Ovary (tissue), 9 donors: ENCODE data around the gene TNNT3. TPM values are rescaled to one million over a fixed set of nuclear protein-coding genes. Genes with fewer than 3 reads are reported as not detected.

Experiments used
- DNase-seq, 5 donors: peaks; one replicate each; pipeline ENCODE4 v3.0.0-alpha.2; 2019 to 2020
- H3K27ac ChIP-seq, 2 donors: fragments of 200-600 bp; one replicate each; pipeline versions ENCODE4 v1.5.1 to v1.8.0; 2019 to 2022
- H3K27me3 ChIP-seq: fragments of 200-600 bp; one replicate; pipeline ENCODE4 v1.8.0; 2022
- H3K36me3 ChIP-seq: fragments of 200-600 bp; sonication (generic); one replicate; pipeline ENCODE4 v1.5.1; 2019
- H3K4me1 ChIP-seq: one replicate; pipeline ENCODE4 v1.8.1; 2013; ENCODE audit warnings: mild to moderate bottlenecking, moderate library complexity; ENCODE audit not compliant: insufficient read depth
- H3K4me3 ChIP-seq: fragments of 200-600 bp; sonication (generic); one replicate; pipeline ENCODE4 v1.5.1; 2017
- H3K9me3 ChIP-seq, 2 donors: fragments of 200-600 bp in 1 of 2; sonication (generic) in 1 of 2; one replicate each; pipeline versions ENCODE4 v1.5.1 to v1.8.1; 2013 to 2019; ENCODE audit warnings: mild to moderate bottlenecking in 1 of 2, moderate library complexity in 1 of 2
- CTCF ChIP-seq, 3 donors: fragments of 450-650 bp in 2 of 3; fragments of 200-600 bp in 1 of 3; IDR thresholded peaks; one replicate each; pipeline versions ENCODE4 v1.5.1 to v1.8.0; 2016 to 2022; ENCODE audit warnings: antibody characterized with exemption in 3 of 3, mild to moderate bottlenecking in 1 of 3
- EP300 ChIP-seq: sonication (generic); formaldehyde crosslinking; IDR thresholded peaks from one replicate; pipeline ENCODE4 v1.6.1; 2017; ENCODE audit warnings: antibody characterized with exemption
- POLR2A ChIP-seq: fragments of 450-650 bp; IDR thresholded peaks from one replicate; pipeline ENCODE4 v1.6.1; 2017; ENCODE audit warnings: antibody characterized with exemption, mild to moderate bottlenecking, moderate library complexity
- WGBS, 3 donors: extraction: QIAGEN DNeasy Blood & Tissue Kit in 1 of 3; methylation state at CpG; one replicate each; pipeline versions ENCODE4 v1.1.5 to v1.1.7; 2013 to 2017; 5-methylcytosine and 5-hydroxymethylcytosine counted together
- intact Hi-C, 4 donors: fragments of 100-400 bp; cut with DNase I; formaldehyde crosslinking; loops; one replicate each; pipeline versions ENCODE4 v1.11.0 to v1.15.1; 2022 to 2023
- polyA plus RNA-seq, 2 donors: library from polyadenylated mRNA; stranded (reverse); fragments of 200-250 nt in 1 of 2; fragments of 350-450 nt in 1 of 2; fragmentation: Illumina TruSeq in 1 of 2; extraction: RNeasy Lipid Tissue Mini Kit (QIAGEN cat#74804) in 1 of 2; gene quantifications; one replicate each; pipeline ENCODE4 v1.2.3, GENCODE V29; 2013 to 2014
- total RNA-seq, 7 donors: library from RNA; depleted of rRNA in 2 of 7; stranded (reverse); fragments of >200 nt in 2 of 7; fragmentation: NEBNext Ultra II Directional in 3 of 7; extraction: Animal tissue kit (Norgen Biotek cat#: 25700) in 3 of 7; gene quantifications; one replicate each; pipeline versions ENCODE4 v1.1.0 to v1.2.4, GENCODE V29; 2016 to 2023
- donor health status: DM: no; HTN: no; CAD: no; lungs with moderate emphysema.
- donor health status: DM: no; HTN: no; CAD: no.
- donor health status: Bipolar disorder and iron deficiency.
- donor health status: DM: yes; HTN: yes; CAD: no.
- donor health status: DM: no; HTN: no; CAD: no.
- donor health status: DM: yes; HTN: yes; CAD: no.

Gene TNNT3
- total and polyA plus RNA-seq, 9 donors, result 0.22 to 9.0 (median 2.0) TPM; not detected in 3

- Histone ChIP-seq H3K9me3 (no peaks in the 10 kb centered on the region), H3K36me3 (no peaks in the 10 kb centered on the region), H3K4me1 (peaks cover 2% of the 10 kb centered on the region), H3K27ac (no peak overlapping the region), H3K4me3 (no peak overlapping the region), H3K27me3 (no peaks in the 10 kb centered on the region)
- TF ChIP-seq POLR2A (no peak), EP300 (no peak), CTCF (IDR thresholded peaks at IDR 0.05) (no peak)
- peak in 3 of 5 donors; percentile 7 to 39 (median 13) for DNase-seq
- intact Hi-C loops, result no loop called here
- 84 to 94% (median 88%) methylated on average over 13 of the region's 13 CpGs for WGBS, 3 donors
These were observed 40.1 kb upstream of the TNNT3 start for GRCh38 chr11:1879342-1879940.

- TF ChIP-seq EP300, result no peak
- no peak for TF ChIP-seq CTCF (IDR thresholded peaks at IDR 0.05)
- no peak for TF ChIP-seq POLR2A
- peaks cover 2% of the 10 kb centered on the region for H3K4me1 ChIP-seq
- peak; percentile 51 to 82 (median 55) for DNase-seq
- H3K27ac ChIP-seq, result peak overlapping the region; percentile 16 to 75
- no peaks in the 10 kb centered on the region for H3K9me3 ChIP-seq
- intact Hi-C loops, result loop anchor here in 3 of 4 donors (5.0 kb wide), 5 partner anchors 37 to 272 kb away; partner anchors contain the start of genes TNNI2 (in 1 of the 3) and TNNT3 (in 1 of the 3)
- H3K4me3 ChIP-seq, result no peak overlapping the region
- no peaks in the 10 kb centered on the region for H3K36me3 ChIP-seq
- no peaks in the 10 kb centered on the region for H3K27me3 ChIP-seq
- 72 to 77% (median 77%) methylated on average over 25 to 32 of the region's 32 CpGs for WGBS, 3 donors
These were observed 39.4 kb upstream of the TNNT3 start for GRCh38 chr11:1879941-1880720.

- H3K4me3 ChIP-seq, result no peak overlapping the region
- no peaks in the 10 kb centered on the region for H3K36me3 ChIP-seq
- no peaks in the 10 kb centered on the region for H3K4me1 ChIP-seq
- no peaks in the 10 kb centered on the region for H3K9me3 ChIP-seq
- H3K27ac ChIP-seq, result peak overlapping the region; percentile 16 to 75
- no peaks in the 10 kb centered on the region for H3K27me3 ChIP-seq
- WGBS, 3 donors, result 76 to 88% (median 82%) methylated on average over 9 of the region's 9 CpGs
- no peak for TF ChIP-seq POLR2A
- no peak for TF ChIP-seq EP300
- TF ChIP-seq CTCF (IDR thresholded peaks at IDR 0.05), result no peak
- DNase-seq, result peak in 1 of 5 donors; percentile 15
- intact Hi-C loops, result loop anchor here in 3 of 4 donors (5.0 kb wide), 5 partner anchors 36 to 271 kb away; partner anchors contain the start of genes TNNI2 (in 1 of the 3) and TNNT3 (in 1 of the 3)
These were observed 38.6 kb upstream of the TNNT3 start for GRCh38 chr11:1880746-1881441.
